Activated T-cell treated with anti-CD3 and anti-CD28 coated beads, Interleukin-2, amount 50 U/mL, for 4 hours (primary cell): ENCODE results near the gene CMIP. TPM values are rescaled to one million over a fixed set of nuclear protein-coding genes. Genes with fewer than 3 reads are reported as not detected.
"Not testable (repeated sequence)": the region's sequence is repeated elsewhere in the genome, so short reads cannot be mapped to it uniquely, and the experiment has no call there.

Experiments used
- ATAC-seq, 2 donors: fragments of 200-7000 bp; cut with Tn5 transposase; one replicate each; pipeline ENCODE4 v1.10.0; 2021
- DNase-seq: peaks from one replicate; pipeline ENCODE4 v3.0.0-alpha.2; 2020
- H3K27me3 Mint-ChIP-seq: one replicate; pipeline ENCODE4 v1.8.0; 2021; ENCODE audit warnings: low read depth, mixed read lengths
- H3K36me3 Mint-ChIP-seq: one replicate; pipeline ENCODE4 v1.8.0; 2022; ENCODE audit warnings: mixed read lengths; ENCODE audit not compliant: insufficient read depth
- H3K4me1 Mint-ChIP-seq: one replicate; pipeline ENCODE4 v1.8.0; 2021; ENCODE audit warnings: low read depth, mixed read lengths
- H3K4me3 Mint-ChIP-seq: one replicate; pipeline ENCODE4 v1.8.0; 2021; ENCODE audit warnings: mild to moderate bottlenecking, moderate library complexity, mixed read lengths
- H3K9me3 Mint-ChIP-seq: one replicate; pipeline ENCODE4 v1.8.0; 2021; ENCODE audit warnings: mixed read lengths
- total RNA-seq, 3 donors: library from RNA; stranded (reverse); gene quantifications; one replicate each; pipeline ENCODE4 v1.2.1, GENCODE V29; 2021

CMIP gene
- total RNA-seq, 3 donors from 2014 or later = 20.8 to 23.5 (median 21.9) TPM

GRCh38 chr16:81741430-81741770, 296.8 kb downstream of the CMIP start:
- H3K9me3 Mint-ChIP-seq, H3K36me3 Mint-ChIP-seq, H3K27me3 Mint-ChIP-seq, H3K4me3 Mint-ChIP-seq, DNase-seq, ATAC-seq: not testable (repeated sequence)
- peaks cover 16% of the 10 kb centered on the region for H3K4me1 Mint-ChIP-seq

DNA sequence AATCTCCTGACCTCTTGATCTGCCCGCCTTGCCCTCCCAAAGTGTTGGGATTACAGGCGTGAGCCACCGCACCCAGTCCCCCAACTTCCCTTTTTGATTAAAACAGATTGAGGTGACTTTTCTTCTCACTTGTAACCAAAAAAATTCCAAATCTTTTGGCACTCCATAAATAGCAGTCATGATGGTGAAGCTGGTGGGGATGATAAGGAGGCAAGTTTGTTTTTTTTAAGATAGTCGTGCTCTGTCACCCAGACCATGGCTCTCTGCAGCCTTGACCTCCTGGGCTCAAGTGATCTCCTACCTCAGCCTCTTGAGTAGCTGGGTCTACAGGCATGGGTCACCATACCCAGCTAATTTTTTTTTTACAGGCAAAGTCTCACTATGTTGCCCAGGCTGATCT, 299.8 kb downstream of the CMIP start:
- Mint-ChIP-seq H3K9me3 (no peaks in the 10 kb centered on the region), H3K36me3 (no peaks in the 10 kb centered on the region), H3K4me1 (peaks cover 7% of the 10 kb centered on the region), H3K4me3 (no peak overlapping the region), H3K27me3 (no peaks in the 10 kb centered on the region)
- no peak for DNase-seq
- ATAC-seq = no peak

DNA sequence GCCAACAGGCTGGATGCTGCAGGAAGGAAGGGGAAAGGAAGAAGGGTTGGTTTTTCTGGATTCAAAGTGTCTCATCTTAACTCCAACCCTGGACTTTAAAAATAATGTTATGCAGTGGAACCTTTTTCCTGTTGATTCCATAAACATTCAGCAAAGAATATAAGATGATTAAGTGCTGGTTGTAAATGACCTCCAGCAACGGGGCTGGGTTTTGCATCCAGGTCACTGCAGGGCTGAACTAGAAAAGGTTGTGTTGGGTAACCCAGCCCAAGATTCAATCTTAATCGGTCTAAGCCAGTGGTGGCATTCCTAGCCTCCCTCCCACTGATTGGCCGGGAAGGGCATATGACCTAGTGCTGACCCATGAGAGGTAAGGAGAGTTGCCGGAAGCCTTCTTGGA, 300.3 kb downstream of the CMIP start:
- DNase-seq (no peak), ATAC-seq (no peak)
- H3K4me3 Mint-ChIP-seq = no peak overlapping the region
- no peaks in the 10 kb centered on the region for H3K27me3 Mint-ChIP-seq
- H3K36me3 Mint-ChIP-seq = no peaks in the 10 kb centered on the region
- no peaks in the 10 kb centered on the region for H3K9me3 Mint-ChIP-seq
- H3K4me1 Mint-ChIP-seq = peaks cover 7% of the 10 kb centered on the region

DNA sequence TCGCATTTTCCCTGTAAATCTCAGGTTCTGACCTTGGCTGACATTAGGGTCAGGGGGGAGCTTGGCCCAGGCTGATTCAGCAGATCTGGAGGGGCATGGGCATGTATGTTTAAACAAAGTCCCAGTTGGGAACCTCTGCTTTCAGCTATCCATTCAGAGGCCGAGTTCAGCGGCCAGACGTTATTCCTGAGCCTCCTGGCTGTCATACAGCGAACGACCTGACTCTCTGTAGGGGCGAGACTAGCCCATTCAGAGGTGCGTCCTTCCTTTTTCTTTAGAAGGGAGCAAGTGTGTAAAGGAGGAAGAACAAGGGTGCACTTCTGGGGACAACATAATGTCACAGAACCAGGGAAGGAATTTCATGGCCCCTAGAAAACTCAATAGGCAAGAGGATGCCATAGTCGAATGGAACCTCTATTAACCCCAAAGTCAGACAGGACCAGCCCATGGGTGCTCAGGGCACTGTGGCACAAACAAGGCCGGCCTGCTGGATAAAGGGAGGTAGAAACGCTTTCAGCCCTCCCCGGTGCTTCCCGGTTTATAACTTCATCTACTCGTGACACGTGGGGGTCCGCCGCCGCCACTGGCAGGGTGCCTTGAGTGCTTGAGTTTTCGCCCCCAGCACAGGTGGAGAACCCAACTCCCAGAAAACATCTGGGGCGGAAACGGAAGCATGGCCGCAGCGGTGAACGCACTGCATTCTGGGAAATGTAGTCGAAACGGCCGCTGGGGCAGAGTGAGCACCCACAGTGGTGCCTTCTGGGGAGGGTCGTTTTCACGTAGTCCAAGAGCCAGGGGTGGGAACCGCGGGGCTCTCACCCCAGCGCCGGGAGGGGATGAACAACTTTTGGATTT, 301.3 kb downstream of the CMIP start:
- Mint-ChIP-seq H3K36me3 (no peaks in the 10 kb centered on the region), H3K27me3 (no peaks in the 10 kb centered on the region), H3K9me3 (no peaks in the 10 kb centered on the region), H3K4me3 (peak overlapping the region; percentile 82), H3K4me1 (peaks cover 7% of the 10 kb centered on the region)
- ATAC-seq = peak; percentile 93 to 94
- peak; percentile 68 for DNase-seq

DNA sequence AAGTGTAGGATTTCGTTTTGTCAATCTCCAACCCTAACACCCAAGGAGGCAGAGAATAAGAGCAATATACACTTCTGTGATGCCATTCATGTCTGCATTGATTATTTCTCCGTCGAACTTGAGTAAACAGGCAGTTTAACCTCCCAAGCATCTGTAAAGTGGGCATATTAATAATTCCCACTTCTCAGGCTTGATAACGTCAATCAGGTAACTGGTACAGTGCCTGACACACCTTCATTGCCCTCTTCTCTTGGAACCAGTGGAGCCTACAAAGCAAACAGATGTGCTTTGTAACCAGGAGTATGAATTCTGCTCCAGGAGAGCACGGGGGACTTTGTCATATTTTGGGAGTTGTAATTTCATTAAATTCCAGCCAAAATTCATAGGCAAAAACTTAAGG, 302.0 kb downstream of the CMIP start:
- Mint-ChIP-seq H3K4me1 (peaks cover 7% of the 10 kb centered on the region), H3K27me3 (no peaks in the 10 kb centered on the region), H3K9me3 (no peaks in the 10 kb centered on the region), H3K4me3 (peak overlapping the region; percentile 82), H3K36me3 (no peaks in the 10 kb centered on the region)
- DNase-seq = no peak
- ATAC-seq = no peak

GRCh38 chr16:81748476-81749198, 304.0 kb downstream of the CMIP start:
- Mint-ChIP-seq H3K36me3 (no peaks in the 10 kb centered on the region), H3K4me3 (no peak overlapping the region), H3K9me3 (no peaks in the 10 kb centered on the region), H3K27me3 (no peaks in the 10 kb centered on the region), H3K4me1 (peaks cover 7% of the 10 kb centered on the region)
- ATAC-seq (no peak), DNase-seq (no peak)

DNA sequence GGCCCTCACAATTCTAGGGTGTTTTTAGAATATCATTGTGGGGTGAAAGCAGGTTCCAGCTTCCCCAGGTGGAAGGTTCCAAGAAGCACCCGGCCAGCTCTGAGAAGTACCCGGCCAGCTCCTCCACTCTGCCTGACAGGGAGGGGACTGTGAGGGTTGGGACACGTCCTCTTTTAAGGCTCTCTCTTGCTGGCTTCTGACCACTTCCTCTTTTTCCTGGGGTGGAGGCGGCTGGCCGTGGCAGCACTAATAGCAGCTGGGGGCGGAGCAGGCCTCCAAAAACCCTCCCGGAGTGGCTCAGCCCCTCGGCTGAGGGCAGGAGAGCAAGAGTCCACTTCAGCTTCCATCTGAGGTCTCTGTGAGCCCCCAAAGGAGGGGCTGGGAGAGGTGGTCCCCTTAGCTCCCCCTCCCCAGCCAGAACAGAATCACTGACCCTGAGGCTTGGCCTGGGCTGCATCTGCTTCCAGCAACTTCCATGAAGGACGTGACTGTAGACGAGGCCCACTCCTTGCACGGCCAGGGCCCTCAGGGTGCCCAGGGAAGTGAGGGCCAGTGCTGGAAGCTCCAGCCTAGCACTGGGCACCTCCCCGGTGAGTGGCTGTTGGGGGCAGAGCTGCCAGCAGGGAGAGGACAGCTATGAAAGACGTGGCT, 307.7 kb downstream of the CMIP start:
- H3K4me3 Mint-ChIP-seq = no peak overlapping the region
- H3K36me3 Mint-ChIP-seq = no peaks in the 10 kb centered on the region
- no peaks in the 10 kb centered on the region for H3K4me1 Mint-ChIP-seq
- ATAC-seq (no peak), DNase-seq (no peak)
- H3K9me3 Mint-ChIP-seq = no peaks in the 10 kb centered on the region
- H3K27me3 Mint-ChIP-seq = no peaks in the 10 kb centered on the region

DNA sequence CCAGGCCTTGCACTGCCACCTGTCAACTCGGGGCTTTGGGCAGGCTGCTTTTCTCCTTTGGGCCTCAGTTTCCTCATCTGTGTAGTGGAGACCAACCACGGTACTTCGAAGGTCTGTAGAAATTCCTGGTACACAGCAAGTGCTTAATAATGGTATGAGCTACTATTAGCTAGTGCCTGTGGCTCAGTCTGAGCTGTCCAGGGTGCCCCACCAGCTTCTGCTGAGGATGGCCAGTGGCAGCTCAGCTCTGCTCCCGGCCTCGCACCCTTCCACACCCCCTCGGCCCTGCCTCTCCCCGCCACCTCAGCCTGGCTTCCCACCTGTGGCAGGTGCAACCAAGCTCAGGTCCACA, 308.2 kb downstream of the CMIP start:
- no peaks in the 10 kb centered on the region for H3K9me3 Mint-ChIP-seq
- no peaks in the 10 kb centered on the region for H3K36me3 Mint-ChIP-seq
- no peaks in the 10 kb centered on the region for H3K27me3 Mint-ChIP-seq
- no peak for DNase-seq
- no peak overlapping the region for H3K4me3 Mint-ChIP-seq
- H3K4me1 Mint-ChIP-seq = no peaks in the 10 kb centered on the region
- ATAC-seq = no peak

- Mint-ChIP-seq H3K9me3 (no peaks in the 10 kb centered on the region), H3K36me3 (no peaks in the 10 kb centered on the region), H3K27me3 (no peaks in the 10 kb centered on the region), H3K4me3 (no peak overlapping the region), H3K4me1 (no peaks in the 10 kb centered on the region)
- DNase-seq (no peak), ATAC-seq (no peak)
These were observed 310.2 kb downstream of the CMIP start for GRCh38 chr16:81754858-81755257.

- DNase-seq (no peak), ATAC-seq (no peak)
- H3K4me1 Mint-ChIP-seq = no peaks in the 10 kb centered on the region
- no peaks in the 10 kb centered on the region for H3K9me3 Mint-ChIP-seq
- H3K27me3 Mint-ChIP-seq = no peaks in the 10 kb centered on the region
- H3K4me3 Mint-ChIP-seq = no peak overlapping the region
- no peaks in the 10 kb centered on the region for H3K36me3 Mint-ChIP-seq
These were observed 311.5 kb downstream of the CMIP start for GRCh38 chr16:81755915-81756614.

- no peak for DNase-seq
- H3K9me3 Mint-ChIP-seq = no peaks in the 10 kb centered on the region
- no peaks in the 10 kb centered on the region for H3K27me3 Mint-ChIP-seq
- no peak for ATAC-seq
- no peaks in the 10 kb centered on the region for H3K36me3 Mint-ChIP-seq
- H3K4me3 Mint-ChIP-seq = no peak overlapping the region
- H3K4me1 Mint-ChIP-seq = no peaks in the 10 kb centered on the region
These were observed 312.2 kb downstream of the CMIP start for GRCh38 chr16:81756615-81757356.

DNA sequence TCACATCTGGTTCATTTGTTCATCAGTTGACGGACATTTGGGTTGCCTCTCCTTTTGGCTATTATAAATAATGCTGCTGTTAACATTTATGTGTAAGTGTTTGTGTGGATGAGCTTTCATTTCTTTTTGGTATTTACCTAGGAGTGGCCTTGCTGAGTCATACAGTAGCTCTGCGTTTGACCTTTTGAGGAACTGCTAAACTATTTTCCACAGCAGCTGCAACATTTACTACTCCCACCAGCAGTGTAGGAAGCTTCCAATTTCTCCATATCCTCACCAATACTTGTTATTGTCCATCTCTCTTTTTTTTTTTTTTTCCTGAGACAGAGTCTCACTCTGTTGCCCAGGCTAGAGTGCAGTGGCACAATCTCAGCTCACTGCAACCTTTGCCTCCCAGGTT, 313.8 kb downstream of the CMIP start:
- no peaks in the 10 kb centered on the region for H3K27me3 Mint-ChIP-seq
- H3K36me3 Mint-ChIP-seq = no peaks in the 10 kb centered on the region
- H3K9me3 Mint-ChIP-seq = no peaks in the 10 kb centered on the region
- no peaks in the 10 kb centered on the region for H3K4me1 Mint-ChIP-seq
- no peak for DNase-seq
- no peak for ATAC-seq
- H3K4me3 Mint-ChIP-seq = no peak overlapping the region
